Hepatocyte (in vitro differentiated cells): Measurements from ENCODE around the gene TEX28.
"Not testable (repeated sequence)": the region's sequence is repeated elsewhere in the genome, so short reads cannot be mapped to it uniquely, and the experiment has no call there.

Experiments
- CTCF ChIP-seq: fragments of 200-600 bp; sonication (generic); IDR thresholded peaks from 2 replicates; pipeline ENCODE4 v1.5.1; 2016; ENCODE audit warnings: antibody characterized with exemption, mild to moderate bottlenecking; ENCODE audit not compliant: poor library complexity
- EZH2 ChIP-seq: fragments of 200-600 bp; sonication (generic); IDR thresholded peaks from 2 replicates; pipeline ENCODE4 v1.6.1; 2016; ENCODE audit warnings: antibody characterized with exemption, mild to moderate bottlenecking, borderline replicate concordance

GRCh38 chrX:154284489-154285338 is 10.2 kb downstream of the TEX28 start:
- not testable (repeated sequence) for TF ChIP-seq CTCF, EZH2
